GM10266 (cell line): ENCODE results near the gene SLC29A2.

Experiments
- DNase-seq: peaks from one replicate; pipeline ENCODE4 v3.0.0; 2012; ENCODE audit errors: extremely low spot score
- CTCF ChIP-seq: IDR thresholded peaks from 2 replicates; pipeline ENCODE4 v1.5.1; 2012; ENCODE audit warnings: mild to moderate bottlenecking, low read depth; ENCODE audit not compliant: control insufficient read depth, insufficient read depth; ENCODE audit errors: missing control alignments

SLC29A2 gene

DNA sequence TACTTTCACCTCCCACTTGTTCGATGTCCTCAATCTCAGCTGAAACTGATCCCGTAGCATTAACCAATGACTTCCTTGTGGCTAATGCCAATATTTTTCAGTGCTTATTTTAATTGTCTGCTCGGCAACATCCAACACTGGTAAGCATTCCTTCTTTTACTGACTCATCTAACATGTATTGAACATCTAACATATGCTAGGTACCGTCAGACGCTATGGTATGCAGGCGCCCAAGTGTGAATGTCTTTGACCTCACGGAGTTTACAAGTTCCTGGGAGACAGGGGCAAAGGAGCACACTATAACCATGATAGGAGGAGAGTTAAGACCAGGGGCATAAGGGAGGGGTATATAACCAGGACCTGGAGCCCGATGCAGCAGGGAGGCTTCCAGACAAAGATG, 28.4 kb downstream of the SLC29A2 start:
- TF ChIP-seq CTCF = no peak
- no peak for DNase-seq

DNA sequence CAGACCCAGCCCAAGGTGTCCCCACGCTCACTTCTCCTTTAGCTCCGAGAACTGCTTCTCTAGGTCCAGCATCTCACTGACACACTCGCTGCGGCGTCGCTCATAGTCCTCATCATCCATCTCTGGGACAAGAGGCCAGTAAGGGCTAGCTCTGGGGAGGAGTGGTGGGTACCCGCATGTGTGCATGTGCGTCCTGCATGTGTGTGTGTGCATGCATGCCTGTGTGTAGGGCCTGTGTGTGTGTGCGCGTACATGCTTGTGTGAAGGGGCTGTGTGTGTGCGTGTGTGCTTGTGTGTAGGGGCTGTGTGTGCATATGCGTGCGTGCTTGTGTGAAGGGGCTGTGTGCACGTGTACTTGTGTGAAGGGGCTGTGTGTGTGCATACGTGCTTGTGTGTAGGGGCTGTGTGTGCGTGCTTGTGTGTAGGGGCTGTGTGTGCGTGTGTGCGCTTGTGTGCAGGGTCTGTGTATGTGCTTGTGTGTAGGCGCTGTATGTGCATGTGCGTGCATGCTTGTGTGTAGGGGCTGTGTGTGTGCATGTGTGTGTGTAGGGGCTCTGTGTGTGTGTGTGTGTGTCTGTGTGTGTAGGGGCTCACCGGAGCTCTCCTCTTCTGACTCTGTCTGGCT, 29.9 kb downstream of the SLC29A2 start:
- TF ChIP-seq CTCF = no peak
- no peak for DNase-seq

- DNase-seq = no peak
These were observed 30.7 kb downstream of the SLC29A2 start for GRCh38 chr11:66340596-66341501.

DNA sequence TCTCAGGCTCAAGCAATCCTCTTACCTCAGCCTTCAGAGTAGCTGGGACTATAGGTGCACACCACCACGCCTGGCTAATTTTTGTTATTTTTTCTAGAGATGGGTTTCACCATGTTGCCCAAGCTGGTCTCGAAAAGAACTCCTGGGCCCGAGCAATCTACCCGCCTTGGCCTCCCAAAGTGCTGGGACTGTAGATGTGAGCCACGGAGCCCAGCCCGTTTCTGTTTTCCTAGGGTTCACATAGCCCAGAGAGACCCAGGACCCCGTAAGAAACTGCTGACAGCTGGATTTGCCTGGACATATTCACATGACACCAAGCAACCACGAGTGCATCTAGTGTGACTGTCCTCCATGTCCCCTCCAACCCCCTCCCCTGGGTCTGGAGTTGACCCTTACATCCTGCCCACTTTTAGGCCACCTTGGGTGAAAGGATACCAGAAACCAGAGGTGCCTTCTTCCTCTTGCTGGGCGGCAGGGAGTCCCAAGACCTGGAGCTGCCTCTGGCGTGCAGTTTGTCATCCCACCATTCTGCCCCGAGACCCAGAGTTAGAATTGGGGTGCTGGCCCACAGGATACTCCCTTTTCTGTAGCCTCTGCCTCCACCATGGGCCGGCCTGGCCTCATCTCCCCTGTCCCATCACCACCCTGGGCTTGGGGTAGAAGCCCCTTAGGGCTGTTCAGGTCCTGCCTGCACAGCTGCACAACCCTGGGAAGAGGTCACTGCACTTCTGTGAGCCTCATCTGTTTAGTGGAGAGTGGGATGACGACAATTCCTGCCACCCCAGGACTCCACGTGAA, 31.7 kb downstream of the SLC29A2 start:
- no peak for TF ChIP-seq CTCF
- no peak for DNase-seq

More at GRCh38 chr11:66340596-66341501, 30.7 kb downstream of the SLC29A2 start:
- no peak for TF ChIP-seq CTCF

GRCh38 chr11:66339162-66339675, 32.3 kb downstream of the SLC29A2 start:
- no peak for DNase-seq
- no peak for TF ChIP-seq CTCF

GRCh38 chr11:66338276-66339161, 33.0 kb downstream of the SLC29A2 start:
- no peak for TF ChIP-seq CTCF
- DNase-seq = no peak
